HG02798 (cell line): Measurements from ENCODE around the gene PGF.

Experiments used
- ATAC-seq: cut with Tn5 transposase; IDR thresholded peaks from one replicate; pipeline ENCODE4 v1.9.1; 2021; ENCODE audit warnings: mild to moderate bottlenecking; ENCODE audit not compliant: unreplicated experiment, poor library complexity

The PGF gene

GRCh38 chr14:74908861-74909341, 46.5 kb downstream of the PGF start:
- ATAC-seq, result no peak

- no peak for ATAC-seq
Observed at GRCh38 chr14:74907744-74908143, 47.7 kb downstream of the PGF start.

- ATAC-seq, result no peak
Observed at GRCh38 chr14:74906925-74907521, 48.4 kb downstream of the PGF start.

- peak; percentile 34 for ATAC-seq
Observed at GRCh38 chr14:74905595-74906142, 49.7 kb downstream of the PGF start.

- ATAC-seq, result no peak
Observed at GRCh38 chr14:74904635-74905503, 50.5 kb downstream of the PGF start.

GRCh38 chr14:74902941-74903705, 52.3 kb downstream of the PGF start:
- ATAC-seq, result no peak

GRCh38 chr14:74898694-74899093, 56.7 kb downstream of the PGF start:
- no peak for ATAC-seq

- no peak for ATAC-seq
Observed at GRCh38 chr14:74898083-74898482, 57.3 kb downstream of the PGF start.

GRCh38 chr14:74897642-74898041, 57.8 kb downstream of the PGF start:
- no peak for ATAC-seq

GRCh38 chr14:74896400-74896799, 59.0 kb downstream of the PGF start:
- no peak for ATAC-seq

GRCh38 chr14:74893614-74894091, 61.7 kb downstream of the PGF start:
- ATAC-seq, result peak; percentile 68

GRCh38 chr14:74892745-74893144, 62.7 kb downstream of the PGF start:
- ATAC-seq, result peak; percentile 14

GRCh38 chr14:74891870-74892269, 63.5 kb downstream of the PGF start:
- no peak for ATAC-seq
